CD14-positive monocyte (primary cell): ENCODE results near the gene MYCBP2. TPM values are rescaled to one million over a fixed set of nuclear protein-coding genes. Genes with fewer than 3 reads are reported as not detected.

Experiments
- DNase-seq, 3 donors: peaks; one replicate each; pipeline ENCODE4 v3.0.0-alpha.2; 2011 to 2022
- H2AFZ ChIP-seq: 2 replicates; pipeline ENCODE4 v1.6.0; 2012; ENCODE audit warnings: mild to moderate bottlenecking, low read depth, low read length, inconsistent platforms; ENCODE audit not compliant: insufficient read depth, poor library complexity, severe bottlenecking
- H3K27ac ChIP-seq, 2 donors: 1 replicate in 1 of 2; 2 replicates in 1 of 2; pipeline ENCODE4 v1.5.1; 2012 to 2013; ENCODE audit warnings: low read length in 2 of 2, control low read depth in 1 of 2, inconsistent platforms in 1 of 2, low read depth in 1 of 2, mild to moderate bottlenecking in 1 of 2
- H3K27me3 ChIP-seq, 2 donors: one replicate each; pipeline versions ENCODE4 v1.6.0 to v1.6.1; 2011 to 2013; ENCODE audit warnings: low read length in 2 of 2; ENCODE audit not compliant: control insufficient read depth in 2 of 2, insufficient read depth in 2 of 2
- H3K36me3 ChIP-seq, 2 donors: replicated peaks in 1 of 2; 1 replicate in 1 of 2; 2 replicates in 1 of 2; pipeline versions ENCODE4 v1.5.1 to v1.6.1; 2012 to 2013; ENCODE audit warnings: low read length in 2 of 2, control low read depth in 1 of 2, inconsistent platforms in 1 of 2, mild to moderate bottlenecking in 1 of 2; ENCODE audit not compliant: insufficient read depth in 2 of 2, control insufficient read depth in 1 of 2
- H3K4me1 ChIP-seq, 2 donors: 1 replicate in 1 of 2; 2 replicates in 1 of 2; pipeline versions ENCODE4 v1.5.1 to v1.6.1; 2012 to 2013; ENCODE audit warnings: low read length in 2 of 2, control low read depth in 1 of 2, inconsistent platforms in 1 of 2, mild to moderate bottlenecking in 1 of 2, moderate library complexity in 1 of 2; ENCODE audit not compliant: insufficient read depth in 2 of 2, control insufficient read depth in 1 of 2
- H3K4me2 ChIP-seq: replicated peaks from 2 replicates; pipeline ENCODE3; 2012; ENCODE audit warnings: low read length, moderate library complexity, mild to moderate bottlenecking; ENCODE audit not compliant: poor library complexity, severe bottlenecking; ENCODE audit errors: extremely low read depth
- H3K4me3 ChIP-seq, 3 experiments: fragments of 200-600 bp in 1 of 3; sonication (generic) in 1 of 3; replicated peaks in 1 of 3; 1 replicate in 2 of 3; 2 replicates in 1 of 3; pipeline ENCODE4 v1.5.1; 2011 to 2013; ENCODE audit warnings: low read length in 3 of 3, mild to moderate bottlenecking in 3 of 3, control low read depth in 2 of 3, low read depth in 2 of 3, inconsistent platforms in 1 of 3, moderate library complexity in 1 of 3
- H3K79me2 ChIP-seq: 2 replicates; pipeline ENCODE4 v1.6.0; 2012; ENCODE audit warnings: mild to moderate bottlenecking, control low read depth, inconsistent platforms, low read length, moderate library complexity; ENCODE audit not compliant: insufficient read depth
- H3K9ac ChIP-seq: 2 replicates; pipeline ENCODE4 v1.6.0; 2017; ENCODE audit warnings: low read length, mild to moderate bottlenecking; ENCODE audit not compliant: insufficient read depth, poor library complexity, severe bottlenecking
- H3K9me3 ChIP-seq, 2 donors: replicated peaks in 1 of 2; 1 replicate in 1 of 2; 2 replicates in 1 of 2; pipeline versions ENCODE4 v1.5.1 to v1.6.1; 2012 to 2013; ENCODE audit warnings: low read length in 2 of 2, control low read depth in 1 of 2; ENCODE audit not compliant: control insufficient read depth in 1 of 2, insufficient read depth in 1 of 2
- H4K20me1 ChIP-seq: 2 replicates; pipeline ENCODE4 v1.6.0; 2012; ENCODE audit warnings: mild to moderate bottlenecking, low read length, control low read depth, moderate library complexity; ENCODE audit not compliant: insufficient read depth
- H3K27ac Mint-ChIP-seq, 7 donors: one replicate each; pipeline ENCODE4 v1.8.0; 2020; ENCODE audit warnings: mild to moderate bottlenecking in 7 of 7, mixed read lengths in 7 of 7, moderate library complexity in 6 of 7, inconsistent platforms in 2 of 7
- H3K27me3 Mint-ChIP-seq, 3 donors: one replicate each; pipeline ENCODE4 v1.8.0; 2021 to 2022; ENCODE audit warnings: low read depth in 3 of 3, mild to moderate bottlenecking in 3 of 3, mixed read lengths in 3 of 3, moderate library complexity in 3 of 3, inconsistent platforms in 1 of 3
- H3K36me3 Mint-ChIP-seq, 2 donors: one replicate each; pipeline ENCODE4 v1.8.0; 2020; ENCODE audit warnings: mixed read lengths in 2 of 2, inconsistent platforms in 1 of 2, mild to moderate bottlenecking in 1 of 2
- H3K4me1 Mint-ChIP-seq: one replicate; pipeline ENCODE4 v1.8.0; 2020; ENCODE audit warnings: mild to moderate bottlenecking, mixed read lengths
- H3K4me3 Mint-ChIP-seq, 2 donors: one replicate each; pipeline ENCODE4 v1.8.0; 2020; ENCODE audit warnings: mild to moderate bottlenecking in 2 of 2, mixed read lengths in 2 of 2, moderate library complexity in 1 of 2
- H3K9me3 Mint-ChIP-seq, 7 donors: one replicate each; pipeline ENCODE4 v1.8.0; 2020 to 2022; ENCODE audit warnings: mixed read lengths in 7 of 7, mild to moderate bottlenecking in 6 of 7, moderate library complexity in 6 of 7, inconsistent platforms in 2 of 7
- WGBS: methylation state at CpG from one replicate; pipeline ENCODE4 v1.1.5; 2013; ENCODE audit warnings: missing lambda C conversion rate; ENCODE audit not compliant: insufficient coverage; 5-methylcytosine and 5-hydroxymethylcytosine counted together
- intact Hi-C, 2 donors: fragments of 100-400 bp; cut with micrococcal nuclease; formaldehyde crosslinking; loops; one replicate each; pipeline versions ENCODE4 v1.15.0 to v1.15.1; 2023
- polyA plus RNA-seq, 3 donors: library from polyadenylated mRNA; depleted of rRNA in 1 of 3; unstranded in 2 of 3; stranded (reverse) in 1 of 3; fragments of 300-500 nt in 2 of 3; fragments of >200 nt in 1 of 3; fragmentation: Illumina TruSeq in 2 of 3; gene quantifications; 1 replicate in 2 of 3; 2 replicates in 1 of 3; pipeline ENCODE4 v1.2.3, GENCODE V29; 2012 to 2021
- TF ChIP-seq, protein P1 (sequence below): fragments of 200-600 bp; IDR thresholded peaks from one replicate; pipeline ENCODE4 v1.8.0; 2022; ENCODE audit warnings: antibody characterized with exemption, mild to moderate bottlenecking

MYCBP2 gene
- polyA plus RNA-seq, 3 donors, result 7.6 to 51.5 (median 14.4) TPM

DNA sequence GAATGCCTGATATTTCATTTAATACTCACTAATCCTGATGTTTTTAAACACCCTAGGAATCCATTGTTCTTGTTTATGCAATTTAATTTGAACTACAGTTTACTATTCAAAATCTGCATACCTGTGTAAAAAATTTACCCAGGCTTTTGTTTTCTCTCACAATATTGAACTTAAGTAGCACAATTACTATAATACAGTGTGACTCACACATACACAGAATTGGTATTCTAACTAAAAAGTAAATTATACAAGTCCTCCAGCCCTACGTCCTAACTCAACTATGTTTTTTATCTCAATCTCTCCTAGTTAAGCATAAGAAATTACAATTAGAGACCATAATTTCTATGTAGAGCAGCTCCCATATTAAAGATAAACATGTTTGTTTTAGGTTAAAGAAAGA is 41.8 kb downstream of the MYCBP2 start:
- Histone ChIP-seq H3K4me2 (no peak overlapping the region), H3K4me1 (no peaks in the 10 kb centered on the region), H2AFZ (no peak overlapping the region), H3K27ac (no peak overlapping the region), H3K79me2 (peaks cover 64% of the 10 kb centered on the region), H3K9ac (no peak overlapping the region), H3K4me3 (no peak overlapping the region), H4K20me1 (peaks cover 45% of the 10 kb centered on the region), H3K36me3 (peaks cover 45 to 84% of the 10 kb centered on the region in 2 donors), H3K9me3 (no peaks in the 10 kb centered on the region), H3K27me3 (no peaks in the 10 kb centered on the region)
- H3K27me3 Mint-ChIP-seq, result no peaks in the 10 kb centered on the region
- no peak for DNase-seq
- no peak overlapping the region for H3K27ac Mint-ChIP-seq
- H3K36me3 Mint-ChIP-seq, result peaks cover 61 to 72% of the 10 kb centered on the region in 2 donors
- H3K9me3 Mint-ChIP-seq, result peaks cover 0 to 8% (median 0%) of the 10 kb centered on the region in 7 donors
- H3K4me3 Mint-ChIP-seq, result no peak overlapping the region
- WGBS, result no CpG with 5 or more reads among the region's 1 CpG
- intact Hi-C loops, result no loop called here
- no peaks in the 10 kb centered on the region for H3K4me1 Mint-ChIP-seq
- TF ChIP-seq, protein P1, sequence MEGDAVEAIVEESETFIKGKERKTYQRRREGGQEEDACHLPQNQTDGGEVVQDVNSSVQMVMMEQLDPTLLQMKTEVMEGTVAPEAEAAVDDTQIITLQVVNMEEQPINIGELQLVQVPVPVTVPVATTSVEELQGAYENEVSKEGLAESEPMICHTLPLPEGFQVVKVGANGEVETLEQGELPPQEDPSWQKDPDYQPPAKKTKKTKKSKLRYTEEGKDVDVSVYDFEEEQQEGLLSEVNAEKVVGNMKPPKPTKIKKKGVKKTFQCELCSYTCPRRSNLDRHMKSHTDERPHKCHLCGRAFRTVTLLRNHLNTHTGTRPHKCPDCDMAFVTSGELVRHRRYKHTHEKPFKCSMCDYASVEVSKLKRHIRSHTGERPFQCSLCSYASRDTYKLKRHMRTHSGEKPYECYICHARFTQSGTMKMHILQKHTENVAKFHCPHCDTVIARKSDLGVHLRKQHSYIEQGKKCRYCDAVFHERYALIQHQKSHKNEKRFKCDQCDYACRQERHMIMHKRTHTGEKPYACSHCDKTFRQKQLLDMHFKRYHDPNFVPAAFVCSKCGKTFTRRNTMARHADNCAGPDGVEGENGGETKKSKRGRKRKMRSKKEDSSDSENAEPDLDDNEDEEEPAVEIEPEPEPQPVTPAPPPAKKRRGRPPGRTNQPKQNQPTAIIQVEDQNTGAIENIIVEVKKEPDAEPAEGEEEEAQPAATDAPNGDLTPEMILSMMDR, result no peak

DNA sequence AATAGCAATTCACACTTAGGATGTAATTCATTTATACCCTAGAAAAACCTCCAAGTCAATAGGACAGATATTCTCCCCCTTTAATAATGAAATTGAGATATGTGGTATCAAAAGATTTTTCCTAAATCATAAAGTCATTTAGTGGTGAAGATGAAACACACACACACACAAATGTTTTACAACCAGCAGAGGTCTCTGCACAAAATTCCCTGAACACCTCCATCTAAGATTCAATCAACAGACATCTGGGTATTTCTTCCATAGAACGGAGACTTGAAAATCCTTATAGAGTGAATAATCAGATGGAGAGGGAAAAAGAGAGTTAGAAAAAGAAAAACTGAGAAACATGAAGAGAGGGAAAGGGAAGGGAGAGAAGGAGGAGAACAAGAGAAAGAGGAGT is 52.8 kb downstream of the MYCBP2 start:
- H3K4me1 Mint-ChIP-seq, result no peaks in the 10 kb centered on the region
- no peaks in the 10 kb centered on the region for H3K4me1 ChIP-seq
- H3K27me3 ChIP-seq, result no peaks in the 10 kb centered on the region
- H2AFZ ChIP-seq, result no peak overlapping the region
- peaks cover 34% of the 10 kb centered on the region for H4K20me1 ChIP-seq
- no peak overlapping the region for H3K4me2 ChIP-seq
- H3K27ac ChIP-seq, result no peak overlapping the region
- no peak overlapping the region for H3K4me3 ChIP-seq
- peak overlapping the region in 3 of 7 donors; percentile 20 to 63 (median 58) for H3K27ac Mint-ChIP-seq
- H3K27me3 Mint-ChIP-seq, result peaks cover 0 to 2% (median 0%) of the 10 kb centered on the region in 3 donors
- no peaks in the 10 kb centered on the region for H3K9me3 Mint-ChIP-seq
- no peak overlapping the region for H3K4me3 Mint-ChIP-seq
- peaks cover 34% of the 10 kb centered on the region for H3K79me2 ChIP-seq
- DNase-seq, result no peak
- H3K36me3 Mint-ChIP-seq, result peaks cover 62 to 79% of the 10 kb centered on the region in 2 donors
- TF ChIP-seq, protein P1, result peak; percentile 7
- H3K9ac ChIP-seq, result no peak overlapping the region
- intact Hi-C loops, result no loop called here
- H3K36me3 ChIP-seq, result peaks cover 66 to 88% of the 10 kb centered on the region in 2 donors
- WGBS, result no CpG with 5 or more reads among the region's 1 CpG
- H3K9me3 ChIP-seq, result no peaks in the 10 kb centered on the region
